ENCODE results near the gene MNAT1. TPM values are rescaled to one million over a fixed set of nuclear protein-coding genes. Genes with fewer than 3 reads are reported as not detected.

Gene MNAT1
- total RNA-seq, 4 donors from 2014 or later = 32.4 to 48.9 (median 44.6) TPM

DNA sequence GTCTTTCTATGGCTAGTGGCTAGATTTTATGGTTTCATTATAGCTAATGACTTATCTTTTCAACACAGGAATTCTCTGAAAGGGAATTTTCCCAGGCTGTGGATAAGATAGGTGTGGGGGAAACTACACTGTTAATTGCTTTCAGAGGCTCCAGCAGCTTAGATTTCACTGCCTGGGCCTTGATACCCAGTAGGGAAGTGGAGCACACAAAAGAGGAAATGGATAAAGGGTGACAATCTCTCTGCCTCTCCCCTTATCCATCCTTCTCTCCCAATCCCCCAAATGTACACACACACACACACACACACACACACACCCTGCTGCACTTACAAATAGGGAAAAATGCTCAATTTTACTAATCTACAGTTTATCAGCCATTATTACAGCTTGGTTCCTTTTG, 29.5 kb upstream of the MNAT1 start:
- no peak for TF ChIP-seq EP300 (IDR thresholded peaks at IDR 0.05)
- TF ChIP-seq POLR2A (IDR thresholded peaks at IDR 0.05) = no peak
- no peak for TF ChIP-seq CTCF (IDR thresholded peaks at IDR 0.05)
- no peaks in the 10 kb centered on the region for H3K36me3 ChIP-seq
- peaks cover 0 to 28% (median 5%) of the 10 kb centered on the region in 4 donors for H3K9me3 ChIP-seq
- no peak overlapping the region for H3K4me3 ChIP-seq
- H3K27ac ChIP-seq = no peak overlapping the region
- no peak for DNase-seq (ENCODE audit: low spot score in 2 of 2)
- no peaks in the 10 kb centered on the region for H3K4me1 ChIP-seq
- H3K27me3 ChIP-seq = no peaks in the 10 kb centered on the region

GRCh38 chr14:60707858-60708257, 26.7 kb upstream of the MNAT1 start:
- H3K4me3 ChIP-seq = no peak overlapping the region
- no peak for DNase-seq (ENCODE audit: low spot score in 2 of 2)
- WGBS, 2 donors = 80 to 93% methylated on average over 3 of the region's 3 CpGs
- H3K9me3 ChIP-seq = peaks cover 0 to under 1% (median 0%) of the 10 kb centered on the region in 4 donors
- TF ChIP-seq CTCF (IDR thresholded peaks at IDR 0.05) (no peak), EP300 (IDR thresholded peaks at IDR 0.05) (no peak), POLR2A (IDR thresholded peaks at IDR 0.05) (no peak)
- no peak overlapping the region for H3K27ac ChIP-seq
- H3K4me1 ChIP-seq = no peaks in the 10 kb centered on the region
- H3K36me3 ChIP-seq = no peaks in the 10 kb centered on the region
- no peaks in the 10 kb centered on the region for H3K27me3 ChIP-seq

DNA sequence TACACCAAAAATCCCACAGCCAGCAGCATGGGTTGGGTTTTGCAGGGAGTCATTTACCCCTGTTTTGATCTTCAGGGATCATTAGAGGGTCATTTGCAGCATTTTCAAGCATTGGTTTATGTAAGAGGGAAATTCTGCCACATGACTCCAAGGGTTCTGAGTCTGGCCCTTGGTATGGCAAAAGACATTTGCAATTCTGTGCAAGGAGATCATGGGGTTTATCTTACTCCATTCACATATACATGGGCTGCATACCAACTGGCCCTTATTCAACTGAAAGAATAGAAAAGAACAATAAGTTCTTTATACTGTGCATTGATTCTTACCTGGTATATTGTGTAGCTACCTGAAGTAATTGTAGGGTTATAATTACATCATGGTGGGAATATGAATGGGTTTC, 24.1 kb upstream of the MNAT1 start:
- no peak for DNase-seq (ENCODE audit: low spot score in 2 of 2)
- TF ChIP-seq POLR2A (IDR thresholded peaks at IDR 0.05) (no peak), CTCF (IDR thresholded peaks at IDR 0.05) (no peak), EP300 (IDR thresholded peaks at IDR 0.05) (no peak)
- Histone ChIP-seq H3K27ac (no peak overlapping the region), H3K4me3 (no peak overlapping the region), H3K27me3 (no peaks in the 10 kb centered on the region), H3K4me1 (no peaks in the 10 kb centered on the region), H3K36me3 (no peaks in the 10 kb centered on the region), H3K9me3 (no peaks in the 10 kb centered on the region)

DNA sequence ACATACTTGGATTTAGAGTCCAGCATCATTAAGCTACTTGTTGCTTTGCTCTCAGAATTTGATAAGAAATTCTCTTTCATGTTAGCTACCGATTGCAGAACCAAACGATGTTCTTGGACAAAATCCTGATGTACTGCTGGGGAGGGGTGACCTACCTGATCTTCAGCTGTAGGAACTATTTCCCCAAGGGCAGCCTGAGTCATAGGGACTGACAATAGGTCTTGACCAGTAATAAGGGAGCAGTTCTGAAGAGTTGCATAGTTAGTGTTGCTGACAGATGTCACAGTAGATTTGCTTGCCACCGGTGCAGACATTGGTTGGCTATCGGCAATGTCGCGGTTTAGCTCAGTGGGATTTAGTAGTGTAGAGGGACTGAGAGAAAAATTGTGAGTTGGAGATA, 21.0 kb upstream of the MNAT1 start:
- 82 to 88% methylated on average over 6 of the region's 6 CpGs for WGBS, 2 donors
- no peaks in the 10 kb centered on the region for H3K9me3 ChIP-seq
- H3K36me3 ChIP-seq = no peaks in the 10 kb centered on the region
- no peak overlapping the region for H3K4me3 ChIP-seq
- TF ChIP-seq CTCF (IDR thresholded peaks at IDR 0.05) (no peak), EP300 (IDR thresholded peaks at IDR 0.05) (no peak), POLR2A (IDR thresholded peaks at IDR 0.05) (no peak)
- no peak for DNase-seq (ENCODE audit: low spot score in 2 of 2)
- H3K27me3 ChIP-seq = peaks cover 0 to 10% of the 10 kb centered on the region in 2 donors
- no peak overlapping the region for H3K27ac ChIP-seq
- H3K4me1 ChIP-seq = no peaks in the 10 kb centered on the region

DNA sequence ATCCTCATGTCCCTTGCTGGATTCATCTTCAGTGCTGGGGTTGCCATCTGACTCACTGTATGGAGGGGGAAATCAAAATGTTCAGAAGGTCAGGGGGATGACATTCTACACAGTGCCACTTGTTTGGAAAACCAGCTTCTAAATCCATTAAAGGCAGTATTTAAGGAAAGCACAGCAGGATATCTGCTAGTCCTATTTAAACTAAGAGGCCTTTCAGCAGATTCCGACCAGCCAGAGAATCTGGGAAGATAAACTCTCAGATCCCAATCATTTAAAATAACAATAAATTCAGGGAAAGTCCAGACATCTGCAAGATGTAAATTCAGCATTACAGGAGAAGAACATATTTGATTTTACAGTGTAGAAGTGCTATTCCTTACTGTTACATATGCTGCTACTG, 14.2 kb upstream of the MNAT1 start:
- Histone ChIP-seq H3K36me3 (no peaks in the 10 kb centered on the region), H3K9me3 (no peaks in the 10 kb centered on the region), H3K4me1 (peaks cover 0 to 32% (median 23%) of the 10 kb centered on the region in 4 donors), H3K27me3 (peaks cover 0 to 74% of the 10 kb centered on the region in 2 donors), H3K27ac (no peak overlapping the region), H3K4me3 (no peak overlapping the region)
- no peak for DNase-seq (ENCODE audit: low spot score in 2 of 2)
- no peak for TF ChIP-seq CTCF (IDR thresholded peaks at IDR 0.05)
- TF ChIP-seq EP300 (IDR thresholded peaks at IDR 0.05) = no peak
- no peak for TF ChIP-seq POLR2A (IDR thresholded peaks at IDR 0.05)
- 85 to 90% methylated on average over 1 of the region's 1 CpG for WGBS, 2 donors

All from tibial nerve (tissue), 4 donors.